Osteocyte (in vitro differentiated cells): ENCODE data around the gene SPSB1. TPM values are rescaled to one million over a fixed set of nuclear protein-coding genes. Genes with fewer than 3 reads are reported as not detected.
A peak's percentile ranks its signal among the peaks of the same experiment; 100 is the strongest.

Source experiments
- DNase-seq: peaks from one replicate; pipeline ENCODE4 v3.0.0; 2021; ENCODE audit warnings: mixed read lengths; ENCODE audit not compliant: unreplicated experiment; ENCODE audit errors: extremely low spot score
- H3K27ac Mint-ChIP-seq: one replicate; pipeline ENCODE4 v1.8.0; 2021; ENCODE audit warnings: mild to moderate bottlenecking, mixed read lengths; ENCODE audit not compliant: unreplicated experiment
- H3K27me3 Mint-ChIP-seq: one replicate; pipeline ENCODE4 v1.8.0; 2021; ENCODE audit warnings: mixed read lengths; ENCODE audit not compliant: unreplicated experiment
- H3K36me3 Mint-ChIP-seq: one replicate; pipeline ENCODE4 v1.8.0; 2021; ENCODE audit warnings: mixed read lengths; ENCODE audit not compliant: unreplicated experiment
- H3K4me1 Mint-ChIP-seq: one replicate; pipeline ENCODE4 v1.8.0; 2021; ENCODE audit warnings: mixed read lengths; ENCODE audit not compliant: unreplicated experiment
- H3K4me3 Mint-ChIP-seq: one replicate; pipeline ENCODE4 v1.8.0; 2021; ENCODE audit warnings: mild to moderate bottlenecking, moderate library complexity, mixed read lengths; ENCODE audit not compliant: unreplicated experiment
- H3K9me3 Mint-ChIP-seq: one replicate; pipeline ENCODE4 v1.8.0; 2021; ENCODE audit warnings: mixed read lengths; ENCODE audit not compliant: unreplicated experiment
- total RNA-seq: library from RNA; stranded (reverse); gene quantifications from 2 replicates; pipeline ENCODE4 v1.2.1, GENCODE V29; 2021
- TF ChIP-seq, protein P1 (sequence below): fragments of 200-600 bp; sonication (generic); IDR thresholded peaks from 2 replicates; pipeline ENCODE4 v1.5.0; 2021; ENCODE audit warnings: antibody characterized with exemption, mild to moderate bottlenecking, moderate library complexity

The SPSB1 gene
- total RNA-seq, 1 donor from 2014 or later = 52.8 TPM

DNA sequence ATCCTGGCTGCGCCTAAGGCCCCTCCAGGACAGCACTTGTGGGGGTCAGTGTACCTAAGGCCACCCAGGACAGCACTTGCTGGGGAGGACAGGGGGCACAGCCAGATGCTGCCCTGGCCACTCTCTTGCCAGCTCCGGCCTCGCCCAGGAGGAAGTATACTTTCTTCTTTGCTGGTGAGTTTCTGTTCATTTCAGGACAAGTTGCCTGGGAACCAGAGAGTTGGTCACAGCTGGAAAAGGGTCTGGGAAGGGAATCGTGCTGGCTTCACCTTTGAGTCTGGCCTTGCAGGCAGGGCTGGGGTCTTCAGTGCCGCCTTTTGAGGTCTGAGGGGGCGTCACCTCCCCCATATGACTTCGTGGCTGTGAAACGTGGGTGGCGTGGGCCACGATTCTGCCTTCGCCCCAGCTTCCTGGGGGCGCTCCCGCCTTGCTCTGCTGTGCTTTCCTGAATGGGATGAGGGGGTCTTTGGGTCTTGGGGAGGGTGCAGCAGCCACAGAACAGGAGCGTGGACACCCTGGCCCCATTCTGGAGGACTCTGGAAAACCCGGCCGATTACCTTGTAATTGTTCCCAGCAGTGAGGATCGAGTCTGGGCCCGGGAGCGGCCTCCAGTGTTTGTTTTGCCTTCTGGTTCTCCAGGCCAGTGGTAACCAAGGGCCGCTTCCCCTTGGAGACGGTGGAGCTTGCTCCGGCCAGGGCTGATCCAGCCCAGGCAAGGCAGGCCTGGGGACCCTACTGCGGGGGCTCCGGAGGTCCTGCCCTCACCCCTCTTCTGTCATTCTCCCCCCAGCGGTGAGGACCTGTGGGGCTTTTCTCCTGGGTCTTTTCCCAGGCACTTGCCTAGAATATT lies 45.9 kb downstream of the SPSB1 start:
- peaks cover 60% of the 10 kb centered on the region for H3K4me1 Mint-ChIP-seq

DNA sequence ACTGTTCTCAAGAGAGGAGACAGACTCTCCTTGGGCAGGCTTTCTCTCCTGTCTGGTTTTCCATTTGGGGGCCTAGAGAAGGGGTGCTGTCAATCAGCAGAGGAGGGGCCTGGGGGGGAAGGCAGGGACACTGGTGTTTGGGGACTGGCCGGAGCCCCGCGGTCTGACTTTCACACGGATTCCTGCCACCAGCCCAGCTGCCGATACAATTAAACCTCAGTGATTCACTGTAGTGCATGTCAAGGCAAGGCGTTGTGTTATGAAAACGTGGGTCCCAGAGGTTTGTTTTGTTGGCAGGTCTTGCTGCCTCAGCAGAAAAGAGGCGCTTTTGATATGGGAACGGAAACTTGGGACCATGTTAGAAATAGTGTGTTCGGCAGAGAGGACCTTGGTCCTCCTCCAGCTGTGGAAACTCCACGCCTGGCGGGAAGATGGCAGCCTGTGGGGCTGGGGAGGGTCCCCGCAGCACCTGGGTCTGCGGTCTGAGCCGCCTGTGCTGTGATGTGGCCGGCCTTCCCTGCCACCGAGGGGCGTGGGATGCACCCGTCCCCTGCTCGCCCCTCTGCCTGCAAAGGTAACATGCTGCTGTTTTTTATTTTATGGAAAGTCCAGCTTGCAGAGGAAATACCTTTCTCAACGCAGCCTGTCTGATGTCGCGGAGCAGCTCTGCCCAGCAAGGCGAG lies 47.6 kb downstream of the SPSB1 start:
- H3K4me1 Mint-ChIP-seq = peaks cover 56% of the 10 kb centered on the region
- DNase-seq = no peak
- TF ChIP-seq, protein P1, sequence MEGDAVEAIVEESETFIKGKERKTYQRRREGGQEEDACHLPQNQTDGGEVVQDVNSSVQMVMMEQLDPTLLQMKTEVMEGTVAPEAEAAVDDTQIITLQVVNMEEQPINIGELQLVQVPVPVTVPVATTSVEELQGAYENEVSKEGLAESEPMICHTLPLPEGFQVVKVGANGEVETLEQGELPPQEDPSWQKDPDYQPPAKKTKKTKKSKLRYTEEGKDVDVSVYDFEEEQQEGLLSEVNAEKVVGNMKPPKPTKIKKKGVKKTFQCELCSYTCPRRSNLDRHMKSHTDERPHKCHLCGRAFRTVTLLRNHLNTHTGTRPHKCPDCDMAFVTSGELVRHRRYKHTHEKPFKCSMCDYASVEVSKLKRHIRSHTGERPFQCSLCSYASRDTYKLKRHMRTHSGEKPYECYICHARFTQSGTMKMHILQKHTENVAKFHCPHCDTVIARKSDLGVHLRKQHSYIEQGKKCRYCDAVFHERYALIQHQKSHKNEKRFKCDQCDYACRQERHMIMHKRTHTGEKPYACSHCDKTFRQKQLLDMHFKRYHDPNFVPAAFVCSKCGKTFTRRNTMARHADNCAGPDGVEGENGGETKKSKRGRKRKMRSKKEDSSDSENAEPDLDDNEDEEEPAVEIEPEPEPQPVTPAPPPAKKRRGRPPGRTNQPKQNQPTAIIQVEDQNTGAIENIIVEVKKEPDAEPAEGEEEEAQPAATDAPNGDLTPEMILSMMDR = no peak
- H3K27ac Mint-ChIP-seq = peak overlapping the region; percentile 92
- H3K27me3 Mint-ChIP-seq = no peaks in the 10 kb centered on the region
- H3K4me3 Mint-ChIP-seq = no peak overlapping the region
- peaks cover 4% of the 10 kb centered on the region for H3K9me3 Mint-ChIP-seq
- peaks cover 11% of the 10 kb centered on the region for H3K36me3 Mint-ChIP-seq

More for the DNA sequence above, 45.9 kb downstream of the SPSB1 start:
- TF ChIP-seq, protein P1 = no peak
- peaks cover 4% of the 10 kb centered on the region for H3K9me3 Mint-ChIP-seq
- peaks cover 13% of the 10 kb centered on the region for H3K36me3 Mint-ChIP-seq
- DNase-seq = no peak
- H3K4me3 Mint-ChIP-seq = no peak overlapping the region
- H3K27ac Mint-ChIP-seq = peak overlapping the region; percentile 92
- H3K27me3 Mint-ChIP-seq = no peaks in the 10 kb centered on the region

DNA sequence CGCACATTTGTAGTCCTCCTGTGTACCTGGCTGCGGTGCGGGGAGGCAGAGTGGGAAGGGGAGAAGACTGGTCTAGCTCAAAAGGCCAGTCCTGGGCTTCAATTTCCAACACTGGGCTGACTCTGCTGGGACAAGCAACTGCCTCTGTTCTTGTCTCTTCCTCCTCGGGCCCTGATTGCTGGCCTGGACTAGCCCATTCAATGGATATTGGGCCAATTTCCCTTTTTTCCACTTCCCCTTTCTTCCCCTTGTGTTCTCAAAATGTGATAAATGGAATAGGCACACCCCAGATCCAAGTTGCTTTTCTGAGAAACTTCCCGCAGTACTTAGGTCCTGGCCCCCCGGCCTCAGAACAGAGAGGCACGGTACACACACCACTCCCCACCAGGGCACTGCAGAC lies 48.2 kb downstream of the SPSB1 start:
- DNase-seq = no peak
- Mint-ChIP-seq H3K4me1 (peaks cover 60% of the 10 kb centered on the region), H3K27ac (peak overlapping the region; percentile 76), H3K9me3 (peaks cover 4% of the 10 kb centered on the region), H3K36me3 (peaks cover 11% of the 10 kb centered on the region), H3K27me3 (no peaks in the 10 kb centered on the region), H3K4me3 (no peak overlapping the region)
- TF ChIP-seq, protein P1 = no peak

DNA sequence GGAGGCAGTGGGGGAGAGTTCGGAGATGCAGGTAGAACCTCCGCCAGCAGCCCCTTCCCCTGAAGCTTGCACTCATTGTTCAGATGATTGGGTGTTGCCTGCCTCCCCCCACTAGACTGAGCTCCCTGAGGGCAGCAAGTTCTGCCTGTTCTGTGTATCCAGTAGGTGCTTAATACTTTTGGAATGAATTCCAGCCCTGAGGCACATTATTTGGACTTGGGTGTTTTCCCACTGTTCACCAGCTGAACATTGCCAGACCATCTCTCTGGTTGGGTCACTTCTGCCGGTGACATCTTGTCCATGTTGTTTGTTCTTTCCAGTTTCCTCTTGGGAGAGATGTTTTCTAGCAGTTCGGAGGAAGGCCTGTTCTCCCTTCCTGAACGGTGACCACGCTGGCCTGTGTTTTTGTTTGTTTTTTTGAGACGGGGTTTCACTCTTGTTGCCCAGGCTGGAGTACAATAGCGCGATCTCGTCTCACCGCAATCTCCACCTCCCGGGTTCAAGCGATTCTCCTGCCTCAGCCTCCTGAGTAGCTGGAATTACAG lies 48.7 kb downstream of the SPSB1 start:
- Mint-ChIP-seq H3K27ac (peak overlapping the region; percentile 76), H3K4me3 (no peak overlapping the region), H3K36me3 (peaks cover 11% of the 10 kb centered on the region), H3K9me3 (peaks cover 4% of the 10 kb centered on the region), H3K4me1 (peaks cover 62% of the 10 kb centered on the region), H3K27me3 (no peaks in the 10 kb centered on the region)
- no peak for DNase-seq
- TF ChIP-seq, protein P1 = no peak

DNA sequence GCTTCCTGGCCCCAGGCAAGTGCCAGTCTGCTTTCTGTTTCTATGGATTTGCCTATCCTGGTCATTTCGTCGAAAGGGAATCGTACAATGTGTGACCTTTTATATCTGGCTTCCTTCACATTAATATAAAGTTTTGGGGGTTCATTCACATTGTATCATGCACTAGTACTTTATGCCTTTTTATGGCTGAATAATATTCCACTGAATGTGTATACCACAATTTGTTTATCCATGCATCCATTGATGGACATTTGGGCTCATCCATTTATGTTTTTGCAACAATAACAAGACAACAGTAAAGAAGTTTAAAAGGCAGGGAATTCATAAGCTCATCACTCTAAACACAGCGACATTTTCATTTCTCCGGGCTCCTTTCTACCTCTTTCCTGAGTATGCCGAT lies 50.6 kb downstream of the SPSB1 start:
- DNase-seq = no peak
- Mint-ChIP-seq H3K4me3 (no peak overlapping the region), H3K36me3 (peaks cover 9% of the 10 kb centered on the region), H3K27me3 (no peaks in the 10 kb centered on the region), H3K27ac (no peak overlapping the region), H3K4me1 (peaks cover 57% of the 10 kb centered on the region), H3K9me3 (peaks cover 4% of the 10 kb centered on the region)
- TF ChIP-seq, protein P1 = no peak
